ENCODE measurements around the gene PELI1. TPM values are rescaled to one million over a fixed set of nuclear protein-coding genes. Genes with fewer than 3 reads are reported as not detected.
A peak's percentile ranks its signal among the peaks of the same experiment; 100 is the strongest.
"Not testable (repeated sequence)": the region's sequence is repeated elsewhere in the genome, so short reads cannot be mapped to it uniquely, and the experiment has no call there.

The PELI1 gene
- total RNA-seq, 1 donor from 2014 or later, result 34.1 TPM

GRCh38 chr2:64105670-64106461 is 38.4 kb downstream of the PELI1 start:
- Histone ChIP-seq H3K36me3 (peaks cover 42% of the 10 kb centered on the region), H3K4me3 (no peak overlapping the region), H3K27me3 (ENCODE audit: low read depth) (no peaks in the 10 kb centered on the region), H3K9me3 (no peaks in the 10 kb centered on the region), H3K27ac (no peak overlapping the region), H3K4me1 (peaks cover 22% of the 10 kb centered on the region)
- peak in 1 of 2 donors; percentile 45 for ATAC-seq
- TF ChIP-seq CTCF (IDR thresholded peaks at IDR 0.05), result no peak
- intact Hi-C loops (cut with DNase I), result no loop called here
- no peak for DNase-seq

DNA sequence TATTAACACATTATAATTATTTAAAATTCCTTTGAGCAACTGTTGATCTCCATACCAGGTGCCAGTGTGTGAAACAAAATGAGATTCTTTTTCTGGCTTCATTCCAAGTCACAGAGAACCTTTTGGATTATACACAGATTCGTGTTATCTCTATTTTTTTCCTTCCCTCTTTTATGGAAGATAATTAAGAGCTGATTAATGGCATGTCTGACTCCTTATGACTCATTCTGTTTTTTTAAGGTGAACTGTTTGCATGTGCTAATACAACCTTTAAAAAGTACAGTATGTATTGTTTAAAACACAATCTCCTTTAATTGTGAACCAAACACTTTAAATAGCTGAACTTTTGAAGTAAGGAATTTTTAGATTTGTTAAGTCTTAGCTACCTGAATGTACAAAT is 39.3 kb downstream of the PELI1 start:
- Histone ChIP-seq H3K4me1 (peaks cover 18% of the 10 kb centered on the region), H3K9me3 (no peaks in the 10 kb centered on the region), H3K36me3 (peaks cover 51% of the 10 kb centered on the region), H3K4me3 (no peak overlapping the region), H3K27me3 (ENCODE audit: low read depth) (no peaks in the 10 kb centered on the region), H3K27ac (no peak overlapping the region)
- DNase-seq (no peak), ATAC-seq (peak in 1 of 2 donors; percentile 46)
- intact Hi-C loops (cut with DNase I), result no loop called here
- TF ChIP-seq CTCF (IDR thresholded peaks at IDR 0.05), result no peak

DNA sequence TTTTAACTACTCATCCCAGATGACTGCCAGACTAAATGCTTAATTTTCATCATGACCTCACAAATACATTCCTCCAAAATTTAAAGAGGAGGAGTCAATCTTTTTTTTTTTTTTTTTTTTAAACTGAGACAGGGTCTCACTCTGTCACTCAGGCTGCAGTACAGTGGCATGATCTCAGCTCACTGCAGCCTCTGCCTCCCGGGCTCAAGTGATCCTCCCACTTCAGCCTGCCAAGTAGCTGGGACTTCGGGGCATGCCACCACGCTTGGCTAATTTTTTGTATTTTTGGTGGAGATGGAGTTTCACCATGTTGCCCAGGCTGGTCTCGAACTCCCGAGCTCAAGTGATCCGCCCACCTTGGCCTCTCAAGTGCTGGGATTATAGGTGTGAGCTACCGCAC is 41.5 kb downstream of the PELI1 start:
- H3K4me3 ChIP-seq; DNase-seq; ATAC-seq; H3K9me3 ChIP-seq; intact Hi-C loops (cut with DNase I); H3K27ac ChIP-seq; H3K27me3 ChIP-seq (ENCODE audit: low read depth): not testable (repeated sequence)
- peaks cover 54% of the 10 kb centered on the region for H3K36me3 ChIP-seq
- H3K4me1 ChIP-seq, result peaks cover 18% of the 10 kb centered on the region

- no peak for TF ChIP-seq CTCF (IDR thresholded peaks at IDR 0.05)
- peaks cover 50% of the 10 kb centered on the region for H3K36me3 ChIP-seq
Observed at GRCh38 chr2:64101141-64101591, 43.1 kb downstream of the PELI1 start.

GRCh38 chr2:64100584-64100983 is 43.6 kb downstream of the PELI1 start:
- H3K27ac ChIP-seq; intact Hi-C loops (cut with DNase I); H3K9me3 ChIP-seq; H3K27me3 ChIP-seq (ENCODE audit: low read depth); H3K4me3 ChIP-seq; ATAC-seq; H3K4me1 ChIP-seq; DNase-seq: not testable (repeated sequence)
- H3K36me3 ChIP-seq, result peaks cover 50% of the 10 kb centered on the region

More at GRCh38 chr2:64101141-64101591, 43.1 kb downstream of the PELI1 start:
- peaks cover 13% of the 10 kb centered on the region for H3K4me1 ChIP-seq
- no peaks in the 10 kb centered on the region for H3K27me3 ChIP-seq (ENCODE audit: low read depth)
- DNase-seq (no peak), ATAC-seq (no peak)
- intact Hi-C loops (cut with DNase I), result no loop called here
- H3K27ac ChIP-seq, result no peak overlapping the region
- H3K9me3 ChIP-seq, result no peaks in the 10 kb centered on the region
- no peak overlapping the region for H3K4me3 ChIP-seq

- Histone ChIP-seq H3K4me1 (peaks cover 3% of the 10 kb centered on the region), H3K27ac (no peak overlapping the region), H3K4me3 (no peak overlapping the region), H3K9me3 (no peaks in the 10 kb centered on the region), H3K27me3 (ENCODE audit: low read depth) (no peaks in the 10 kb centered on the region), H3K36me3 (peaks cover 45% of the 10 kb centered on the region)
- TF ChIP-seq CTCF (IDR thresholded peaks at IDR 0.05), result no peak
- DNase-seq (no peak), ATAC-seq (no peak)
- intact Hi-C loops (cut with DNase I), result no loop called here
Observed at GRCh38 chr2:64094663-64095382, 49.4 kb downstream of the PELI1 start.
